Muscle of leg (tissue), 16 donors: Measurements from ENCODE around the gene SENP7. TPM values are rescaled to one million over a fixed set of nuclear protein-coding genes. Genes with fewer than 3 reads are reported as not detected.
"Not testable (repeated sequence)": the region's sequence is repeated elsewhere in the genome, so short reads cannot be mapped to it uniquely, and the experiment has no call there.

Experiments
- DNase-seq: peaks from one replicate; pipeline ENCODE4 v3.0.0; 2013
- H3K27ac ChIP-seq: one replicate; pipeline ENCODE4 v1.5.1; 2013; ENCODE audit warnings: mild to moderate bottlenecking, low read length, control low read depth
- H3K27me3 ChIP-seq: one replicate; pipeline ENCODE4 v1.6.1; 2013; ENCODE audit warnings: low read length; ENCODE audit not compliant: control insufficient read depth, insufficient read depth
- H3K36me3 ChIP-seq: one replicate; pipeline ENCODE4 v1.6.1; 2013; ENCODE audit warnings: low read length; ENCODE audit not compliant: control insufficient read depth, insufficient read depth
- H3K4me1 ChIP-seq: one replicate; pipeline ENCODE4 v1.6.1; 2013; ENCODE audit warnings: low read length; ENCODE audit not compliant: control insufficient read depth, insufficient read depth
- H3K4me3 ChIP-seq: one replicate; pipeline ENCODE4 v1.5.1; 2013; ENCODE audit warnings: low read length, control low read depth
- H3K9me3 ChIP-seq: replicated peaks from 2 replicates; pipeline ENCODE4 v1.6.1; 2013; ENCODE audit warnings: low read depth, low read length; ENCODE audit not compliant: control insufficient read depth
- WGBS: methylation state at CpG from one replicate; pipeline ENCODE4 v1.1.5; 2013; ENCODE audit warnings: missing lambda C conversion rate; ENCODE audit not compliant: insufficient coverage; 5-methylcytosine and 5-hydroxymethylcytosine counted together
- long read RNA-seq, 11 donors: transcript quantifications; one replicate each; lab custom pipeline, GENCODE V29; 2026
- polyA plus RNA-seq, 8 donors: library from polyadenylated mRNA; unstranded; fragments of 120-200 nt; gene quantifications; one replicate each; pipeline versions ENCODE4 v1.2.1 to v1.2.3, GENCODE V29; 2013; ENCODE audit warnings: inconsistent platforms in 1 of 8, low replicate concordance in 1 of 8; ENCODE audit not compliant: insufficient read length in 8 of 8, insufficient read depth in 1 of 8
- total RNA-seq: library from RNA; stranded (reverse); fragments of 120-200 nt; gene quantifications from one replicate; pipeline ENCODE4 v1.2.4, GENCODE V29; 2013

SENP7 gene
- 41.3 TPM for total RNA-seq
- polyA plus RNA-seq, result 10 to 100 TPM; 24.3 to 44.6 (median 30.8) TPM
- long read RNA-seq, donor 1, full-length matches to known transcripts, result 1 of 26 reads
- long read RNA-seq, donor 1, partial matches to known transcripts, result 16 of 26 reads
- long read RNA-seq, donor 1, other reads (novel, unspliced or antisense), result 9 of 26 reads
- long read RNA-seq, donor 2, result 0 reads
- long read RNA-seq, donor 3, full-length matches to known transcripts, result 2 of 2 reads
- long read RNA-seq, donor 3, partial matches to known transcripts, result 0 of 2 reads
- long read RNA-seq, donor 3, other reads (novel, unspliced or antisense), result 0 of 2 reads
- long read RNA-seq, donor 4, partial matches to known transcripts, result 0 of 1 reads
- long read RNA-seq, donor 4, other reads (novel, unspliced or antisense), result 0 of 1 reads
- long read RNA-seq, donor 5, result 0 reads
- long read RNA-seq, donor 6, full-length matches to known transcripts, result 2 of 7 reads
- long read RNA-seq, donor 6, partial matches to known transcripts, result 5 of 7 reads
- long read RNA-seq, donor 6, other reads (novel, unspliced or antisense), result 0 of 7 reads
- long read RNA-seq, donor 7, full-length matches to known transcripts, result 4 of 18 reads
- long read RNA-seq, donor 7, partial matches to known transcripts, result 14 of 18 reads
- long read RNA-seq, donor 7, other reads (novel, unspliced or antisense), result 0 of 18 reads
- long read RNA-seq, donor 8, full-length matches to known transcripts, result 1 of 1 reads
- long read RNA-seq, donor 8, partial matches to known transcripts, result 0 of 1 reads
- long read RNA-seq, donor 8, other reads (novel, unspliced or antisense), result 0 of 1 reads
- long read RNA-seq, donor 9, partial matches to known transcripts, result 11 of 11 reads
- long read RNA-seq, donor 9, other reads (novel, unspliced or antisense), result 0 of 11 reads
- long read RNA-seq, donor 10, partial matches to known transcripts, result 5 of 7 reads
- long read RNA-seq, donor 10, other reads (novel, unspliced or antisense), result 0 of 7 reads
- long read RNA-seq, donor 11, partial matches to known transcripts, result 0 of 2 reads
- long read RNA-seq, donor 11, other reads (novel, unspliced or antisense), result 0 of 2 reads

GRCh38 chr3:101512646-101513418, at the start of gene SENP7:
Gene SENP7, minus strand, starts transcription at chr3:101513212. Its CDS starts 82 bp downstream, at chr3:101513130.
- Histone ChIP-seq H3K4me3 (peak within 1 kb of the TSS; percentile 91), H3K36me3 (peaks cover 2% of the 10 kb centered on the region), H3K27ac (peak within 1 kb of the TSS; percentile 99), H3K4me1 (no peaks in the 10 kb centered on the region), H3K9me3 (no peaks in the 10 kb centered on the region), H3K27me3 (peaks cover 3% of the 10 kb centered on the region)
- WGBS, result 0% methylated on average over 26 of the region's 54 CpGs
- DNase-seq, result peak; percentile 95

GRCh38 chr3:101561630-101562328, 48.8 kb upstream of the SENP7 start, which contains the start of gene TRMT10C:
Gene TRMT10C, plus strand, starts transcription at chr3:101561868. Its CDS starts 2,914 bp downstream, at chr3:101564782.
- WGBS, result 1% methylated on average over 13 of the region's 35 CpGs
- Histone ChIP-seq H3K9me3 (no peaks in the 10 kb centered on the region), H3K27me3 (peaks cover 5% of the 10 kb centered on the region), H3K4me3 (peak within 1 kb of the TSS; percentile 77), H3K4me1 (no peaks in the 10 kb centered on the region), H3K27ac (peak within 1 kb of the TSS; percentile 77), H3K36me3 (peaks cover 11% of the 10 kb centered on the region)
- peak; percentile 97 for DNase-seq

- DNase-seq, result no peak
- no peaks in the 10 kb centered on the region for H3K36me3 ChIP-seq
- no peak overlapping the region for H3K4me3 ChIP-seq
- H3K9me3 ChIP-seq, result no peaks in the 10 kb centered on the region
- no CpG with 5 or more reads among the region's 3 CpGs for WGBS
- H3K27ac ChIP-seq, result no peak overlapping the region
- H3K27me3 ChIP-seq, result peaks cover 7% of the 10 kb centered on the region
- H3K4me1 ChIP-seq, result no peaks in the 10 kb centered on the region
Observed at GRCh38 chr3:101556064-101556463, 43.1 kb upstream of the SENP7 start.

- WGBS, result 84% methylated on average over 3 of the region's 5 CpGs
- H3K4me3 ChIP-seq, H3K27me3 ChIP-seq, DNase-seq, H3K4me1 ChIP-seq, H3K9me3 ChIP-seq, H3K27ac ChIP-seq, H3K36me3 ChIP-seq: not testable (repeated sequence)
Observed at GRCh38 chr3:101553381-101553780, 40.4 kb upstream of the SENP7 start.

GRCh38 chr3:101551359-101552081, 38.5 kb upstream of the SENP7 start:
- 93% methylated on average over 27 of the region's 50 CpGs for WGBS
- H3K4me3 ChIP-seq, H3K36me3 ChIP-seq, H3K4me1 ChIP-seq, H3K9me3 ChIP-seq, H3K27me3 ChIP-seq, H3K27ac ChIP-seq, DNase-seq: not testable (repeated sequence)

- H3K9me3 ChIP-seq, result no peaks in the 10 kb centered on the region
- no peak for DNase-seq
- no peak overlapping the region for H3K4me3 ChIP-seq
- H3K27ac ChIP-seq, result no peak overlapping the region
- H3K36me3 ChIP-seq, result no peaks in the 10 kb centered on the region
- no CpG with 5 or more reads among the region's 1 CpG for WGBS
- peaks cover 2% of the 10 kb centered on the region for H3K27me3 ChIP-seq
- no peaks in the 10 kb centered on the region for H3K4me1 ChIP-seq
Observed at GRCh38 chr3:101549473-101549872, 36.5 kb upstream of the SENP7 start.

- H3K4me1 ChIP-seq, result no peaks in the 10 kb centered on the region
- no peaks in the 10 kb centered on the region for H3K36me3 ChIP-seq
- no peaks in the 10 kb centered on the region for H3K9me3 ChIP-seq
- DNase-seq, result no peak
- H3K27ac ChIP-seq, result no peak overlapping the region
- H3K27me3 ChIP-seq, result peaks cover 2% of the 10 kb centered on the region
- H3K4me3 ChIP-seq, result no peak overlapping the region
- no CpG with 5 or more reads among the region's 2 CpGs for WGBS
Observed at GRCh38 chr3:101548527-101549105, 35.6 kb upstream of the SENP7 start.

GRCh38 chr3:101544161-101544850, 31.3 kb upstream of the SENP7 start:
- WGBS, result no CpG with 5 or more reads among the region's 1 CpG
- H3K27me3 ChIP-seq, result no peaks in the 10 kb centered on the region
- H3K27ac ChIP-seq, result no peak overlapping the region
- no peaks in the 10 kb centered on the region for H3K36me3 ChIP-seq
- no peaks in the 10 kb centered on the region for H3K4me1 ChIP-seq
- no peaks in the 10 kb centered on the region for H3K9me3 ChIP-seq
- DNase-seq, result no peak
- H3K4me3 ChIP-seq, result no peak overlapping the region
